GM23338 (cell line): Measurements from ENCODE around the gene MYH6. TPM values are rescaled to one million over a fixed set of nuclear protein-coding genes. Genes with fewer than 3 reads are reported as not detected.

Source experiments
- ATAC-seq: fragments of 200-7000 bp; cut with Tn5 transposase; 3 replicates; pipeline ENCODE4 v1.9.1; 2020
- DNase-seq: peaks from one replicate; pipeline ENCODE4 v3.0.0-alpha.2; 2015; ENCODE audit warnings: low spot score
- H2AFZ ChIP-seq: fragments of 200-600 bp; sonication (generic); 2 replicates; pipeline ENCODE4 v1.8.0; 2016; ENCODE audit warnings: antibody characterized with exemption, mild to moderate bottlenecking, moderate library complexity
- H3F3A ChIP-seq: fragments of 200-600 bp; sonication (generic); replicated peaks from 2 replicates; pipeline ENCODE4 v1.8.0; 2017; ENCODE audit warnings: antibody characterized with exemption, mixed run types, low read depth
- H3K27ac ChIP-seq: fragments of 200-600 bp; sonication (generic); 2 replicates; pipeline ENCODE4 v1.6.1; 2016; ENCODE audit warnings: low read depth
- H3K27me3 ChIP-seq: fragments of 200-600 bp; sonication (generic); 2 replicates; pipeline ENCODE4 v1.8.0; 2016; ENCODE audit warnings: mild to moderate bottlenecking, mixed run types, moderate library complexity; ENCODE audit not compliant: insufficient read depth
- H3K36me3 ChIP-seq: fragments of 200-600 bp; sonication (generic); 2 replicates; pipeline ENCODE4 v1.8.0; 2016; ENCODE audit warnings: mild to moderate bottlenecking; ENCODE audit not compliant: insufficient read depth
- H3K4me1 ChIP-seq: fragments of 200-600 bp; sonication (generic); 2 replicates; pipeline ENCODE4 v1.8.0; 2016; ENCODE audit warnings: mild to moderate bottlenecking, moderate library complexity; ENCODE audit not compliant: insufficient read depth
- H3K4me2 ChIP-seq: fragments of 200-600 bp; sonication (generic); 2 replicates; pipeline ENCODE4 v1.7.1; 2017; ENCODE audit warnings: mixed run types
- H3K4me3 ChIP-seq: fragments of 200-600 bp; sonication (generic); 2 replicates; pipeline ENCODE4 v1.6.1; 2016; ENCODE audit warnings: mixed run types
- H3K79me2 ChIP-seq: fragments of 200-600 bp; sonication (generic); replicated peaks from 2 replicates; pipeline ENCODE4 v1.8.0; 2017; ENCODE audit warnings: mild to moderate bottlenecking; ENCODE audit not compliant: insufficient read depth
- H3K9me2 ChIP-seq: fragments of 200-600 bp; sonication (generic); 2 replicates; pipeline ENCODE4 v1.8.0; 2017; ENCODE audit not compliant: insufficient read depth
- H4K20me1 ChIP-seq: fragments of 200-600 bp; sonication (generic); replicated peaks from 2 replicates; pipeline ENCODE4 v1.8.0; 2017; ENCODE audit warnings: mild to moderate bottlenecking; ENCODE audit not compliant: insufficient read depth
- H3K27ac Mint-ChIP-seq: 2 replicates; pipeline ENCODE4 v1.8.0; 2020; ENCODE audit warnings: inconsistent platforms, mild to moderate bottlenecking, moderate library complexity, mixed read lengths
- H3K27me3 Mint-ChIP-seq: 3 replicates; pipeline ENCODE4 v1.8.0; 2022; ENCODE audit warnings: low read depth, mild to moderate bottlenecking, moderate library complexity, mixed read lengths, inconsistent platforms; ENCODE audit not compliant: insufficient read depth, poor library complexity
- H3K36me3 Mint-ChIP-seq: 3 replicates; pipeline ENCODE4 v1.8.0; 2021; ENCODE audit warnings: low read depth, mild to moderate bottlenecking, inconsistent platforms, moderate library complexity, mixed read lengths
- H3K4me1 Mint-ChIP-seq: 3 replicates; pipeline ENCODE4 v1.8.0; 2020; ENCODE audit warnings: mild to moderate bottlenecking, inconsistent platforms, mixed read lengths
- H3K4me3 Mint-ChIP-seq: 3 replicates; pipeline ENCODE4 v1.8.0; 2021; ENCODE audit warnings: moderate library complexity, mild to moderate bottlenecking, inconsistent platforms, mixed read lengths
- H3K9me3 Mint-ChIP-seq: 3 replicates; pipeline ENCODE4 v1.8.0; 2020; ENCODE audit warnings: moderate library complexity, mild to moderate bottlenecking, inconsistent platforms, mixed read lengths
- CREB1 ChIP-seq: fragments of 250-450 bp; sonication (Bioruptor Pico); IDR thresholded peaks from 2 replicates; pipeline ENCODE4 v1.5.0; 2020; ENCODE audit warnings: low read depth, mild to moderate bottlenecking, moderate library complexity
- EZH2phosphoT487 ChIP-seq: fragments of 200-600 bp; sonication (generic); IDR thresholded peaks from one replicate; pipeline ENCODE4 v1.8.1; 2018; ENCODE audit warnings: antibody characterized with exemption; ENCODE audit not compliant: unreplicated experiment
- JUNB ChIP-seq: IDR thresholded peaks from one replicate; pipeline ENCODE4 v1.6.1; 2016; ENCODE audit warnings: antibody characterized with exemption; ENCODE audit not compliant: unreplicated experiment
- NANOG ChIP-seq: IDR thresholded peaks from 2 replicates; pipeline ENCODE4 v1.6.1; 2016; ENCODE audit warnings: antibody characterized with exemption, borderline replicate concordance
- POLR2AphosphoS5 ChIP-seq: IDR thresholded peaks from 2 replicates; pipeline ENCODE4 v1.6.1; 2016; ENCODE audit warnings: antibody characterized with exemption, low read depth
- ZNF331 ChIP-seq: fragments of 250-450 bp; sonication (Bioruptor Pico); IDR thresholded peaks from 2 replicates; pipeline ENCODE4 v1.5.0; 2020; ENCODE audit warnings: low read depth, mild to moderate bottlenecking, moderate library complexity
- ZNF462 ChIP-seq: fragments of 250-450 bp; sonication (Bioruptor Pico); IDR thresholded peaks from 2 replicates; pipeline ENCODE4 v1.5.0; 2020; ENCODE audit warnings: mild to moderate bottlenecking, moderate library complexity
- polyA plus RNA-seq: library from polyadenylated mRNA; unstranded; fragments of >200 nt; fragmentation: Nextera tagmentation; extraction: Ambion mirVana; gene quantifications from 2 replicates; pipeline ENCODE4 v1.2.1, GENCODE V29; 2016
- total RNA-seq: library from RNA; depleted of rRNA; stranded (reverse); fragments of >200 nt; shearing (Covaris generic); gene quantifications from 2 replicates; pipeline ENCODE4 v1.2.3, GENCODE V29; 2014
- TF ChIP-seq, protein P1 (sequence below), 2 experiments: fragments of 200-600 bp in 1 of 2; sonication (generic) in 1 of 2; conservative IDR thresholded peaks; 2 replicates each; pipeline versions ENCODE4 v1.5.1 to v1.6.1; 2016 to 2017; ENCODE audit warnings: antibody characterized with exemption in 2 of 2, low read depth in 2 of 2, mild to moderate bottlenecking in 2 of 2, moderate library complexity in 1 of 2

MYH6 gene
- total and polyA plus RNA-seq, 2 experiments from 2014 or later = 0.03 to 0.10 TPM

DNA sequence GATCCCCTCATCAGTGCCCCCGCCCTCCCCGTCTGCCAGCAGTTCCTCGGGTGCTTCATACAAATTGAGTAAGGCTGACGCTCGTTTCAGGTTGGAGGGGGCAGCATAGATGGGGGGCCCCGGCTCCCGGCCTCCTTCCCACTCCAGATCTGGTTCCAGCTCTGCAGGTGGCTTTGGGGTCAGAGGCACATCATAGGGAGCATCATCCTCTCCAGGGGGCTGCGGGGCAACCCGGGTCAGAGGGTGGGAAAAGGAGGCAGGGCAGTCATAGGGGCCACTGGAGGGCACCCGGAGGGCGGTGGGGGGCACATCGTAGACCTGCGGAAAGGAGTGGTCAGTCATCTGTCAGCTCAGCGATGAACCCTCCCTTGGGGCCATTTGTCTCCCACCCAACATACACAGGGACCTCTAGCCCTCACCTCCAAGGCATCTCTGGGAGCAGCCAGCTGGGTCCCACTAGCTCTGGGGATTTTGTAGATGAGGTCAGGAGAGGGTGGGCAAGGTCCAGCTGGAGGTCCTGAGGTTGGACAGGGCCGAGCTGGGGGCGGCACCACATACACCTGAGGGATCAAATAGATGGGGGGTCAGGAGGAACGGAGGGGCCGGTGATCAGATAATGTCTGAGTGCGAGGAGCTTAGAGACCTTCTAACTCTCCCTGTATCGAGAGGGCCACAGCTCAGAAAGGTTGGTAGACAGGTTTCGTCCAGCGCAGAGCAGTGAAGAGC lies 48.2 kb downstream of the MYH6 start:
- H3K27ac Mint-ChIP-seq = no peak overlapping the region
- DNase-seq = no peak
- no peak overlapping the region for H3K4me3 Mint-ChIP-seq

GRCh38 chr14:23359167-23359626 lies 48.9 kb downstream of the MYH6 start:
- Mint-ChIP-seq H3K27ac (no peak overlapping the region), H3K36me3 (peaks cover 33% of the 10 kb centered on the region), H3K4me1 (peaks cover 30% of the 10 kb centered on the region), H3K9me3 (no peaks in the 10 kb centered on the region; the same call in 2 of the 3 replicates), H3K27me3 (peaks cover 14% of the 10 kb centered on the region), H3K4me3 (no peak overlapping the region)
- Histone ChIP-seq H3K9me2 (no peaks in the 10 kb centered on the region), H3K27me3 (peaks cover 17% of the 10 kb centered on the region), H3K4me1 (peaks cover 18% of the 10 kb centered on the region), H3K27ac (no peak overlapping the region), H2AFZ (no peak overlapping the region), H3K36me3 (no peaks in the 10 kb centered on the region), H3K4me3 (no peak overlapping the region), H3K4me2 (no peak overlapping the region), H4K20me1 (peaks cover 3% of the 10 kb centered on the region; the same call in 1 of the 2 replicates), H3K79me2 (no peaks in the 10 kb centered on the region), H3F3A (peaks cover 8% of the 10 kb centered on the region; the same call in 1 of the 2 replicates)
- DNase-seq = no peak
- no peak for ATAC-seq
- TF ChIP-seq CREB1 (CRISPR knock-in tag) = no peak
- no peak for TF ChIP-seq POLR2AphosphoS5
- no peak for TF ChIP-seq ZNF331 (CRISPR knock-in tag)
- TF ChIP-seq JUNB = no peak
- TF ChIP-seq EZH2phosphoT487 = no peak
- TF ChIP-seq, protein P1, sequence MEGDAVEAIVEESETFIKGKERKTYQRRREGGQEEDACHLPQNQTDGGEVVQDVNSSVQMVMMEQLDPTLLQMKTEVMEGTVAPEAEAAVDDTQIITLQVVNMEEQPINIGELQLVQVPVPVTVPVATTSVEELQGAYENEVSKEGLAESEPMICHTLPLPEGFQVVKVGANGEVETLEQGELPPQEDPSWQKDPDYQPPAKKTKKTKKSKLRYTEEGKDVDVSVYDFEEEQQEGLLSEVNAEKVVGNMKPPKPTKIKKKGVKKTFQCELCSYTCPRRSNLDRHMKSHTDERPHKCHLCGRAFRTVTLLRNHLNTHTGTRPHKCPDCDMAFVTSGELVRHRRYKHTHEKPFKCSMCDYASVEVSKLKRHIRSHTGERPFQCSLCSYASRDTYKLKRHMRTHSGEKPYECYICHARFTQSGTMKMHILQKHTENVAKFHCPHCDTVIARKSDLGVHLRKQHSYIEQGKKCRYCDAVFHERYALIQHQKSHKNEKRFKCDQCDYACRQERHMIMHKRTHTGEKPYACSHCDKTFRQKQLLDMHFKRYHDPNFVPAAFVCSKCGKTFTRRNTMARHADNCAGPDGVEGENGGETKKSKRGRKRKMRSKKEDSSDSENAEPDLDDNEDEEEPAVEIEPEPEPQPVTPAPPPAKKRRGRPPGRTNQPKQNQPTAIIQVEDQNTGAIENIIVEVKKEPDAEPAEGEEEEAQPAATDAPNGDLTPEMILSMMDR (conservative IDR thresholded peaks at IDR 0.05; ENCODE audit: low read depth in 2 of 2) = no peak
- TF ChIP-seq ZNF462 = no peak
- no peak for TF ChIP-seq NANOG

More for the DNA sequence above, 48.2 kb downstream of the MYH6 start:
- Mint-ChIP-seq H3K9me3 (no peaks in the 10 kb centered on the region; the same call in 2 of the 3 replicates), H3K36me3 (peaks cover 33% of the 10 kb centered on the region), H3K27me3 (peaks cover 20% of the 10 kb centered on the region), H3K4me1 (peaks cover 33% of the 10 kb centered on the region)
- Histone ChIP-seq H3K36me3 (no peaks in the 10 kb centered on the region), H3K4me2 (no peak overlapping the region), H3F3A (peaks cover 9% of the 10 kb centered on the region; the same call in 1 of the 2 replicates), H3K27ac (no peak overlapping the region), H3K9me2 (no peaks in the 10 kb centered on the region), H3K79me2 (peaks cover 5% of the 10 kb centered on the region; the same call in 1 of the 2 replicates), H2AFZ (no peak overlapping the region), H3K4me1 (peaks cover 22% of the 10 kb centered on the region), H3K27me3 (peaks cover 19% of the 10 kb centered on the region), H3K4me3 (no peak overlapping the region), H4K20me1 (peaks cover 3% of the 10 kb centered on the region; the same call in 1 of the 2 replicates)
- ATAC-seq = no peak
- TF ChIP-seq ZNF331 (CRISPR knock-in tag) = no peak
- TF ChIP-seq JUNB = no peak
- no peak for TF ChIP-seq EZH2phosphoT487
